ENCODE data around the gene KCNJ2.

KCNJ2 gene

GRCh38 chr17:70168977-70169708 lies at the start of gene KCNJ2:
KCNJ2 (plus strand) TSS chr17:70169532; CDS start chr17:70175040, 5,508 bp downstream.
- DNase-seq: peak; percentile 80 to 88
- Histone ChIP-seq H3K9me3 (no peaks in the 10 kb centered on the region), H3K4me1 (peaks cover 0 to 24% (median 13%) of the 10 kb centered on the region in 4 donors), H3K36me3 (no peaks in the 10 kb centered on the region), H3K27ac (peak within 1 kb of the TSS; percentile 63 to 74), H3K27me3 (peaks cover 0 to 21% of the 10 kb centered on the region in 2 donors), H3K4me3 (peak within 1 kb of the TSS; percentile 55 to 75)
- TF ChIP-seq CTCF (IDR thresholded peaks at IDR 0.05): no peak
- intact Hi-C loops (cut with DNase I; ENCODE audit: low total_unique reads): no loop called here

- no peak for TF ChIP-seq CTCF (IDR thresholded peaks at IDR 0.05)
- Histone ChIP-seq H3K27me3 (no peaks in the 10 kb centered on the region), H3K4me3 (no peak overlapping the region), H3K36me3 (no peaks in the 10 kb centered on the region), H3K9me3 (peaks cover 0 to 12% (median 4%) of the 10 kb centered on the region in 3 donors), H3K4me1 (no peaks in the 10 kb centered on the region), H3K27ac (no peak overlapping the region)
- intact Hi-C loops (cut with DNase I; ENCODE audit: low total_unique reads): no loop called here
- DNase-seq: no peak
These were observed 49.8 kb upstream of the KCNJ2 start for GRCh38 chr17:70119545-70119944.

GRCh38 chr17:70119983-70120382 lies 49.3 kb upstream of the KCNJ2 start:
- TF ChIP-seq CTCF (IDR thresholded peaks at IDR 0.05): no peak

GRCh38 chr17:70120425-70120824 lies 48.9 kb upstream of the KCNJ2 start:
- no peak overlapping the region for H3K27ac ChIP-seq
- no peaks in the 10 kb centered on the region for H3K36me3 ChIP-seq
- intact Hi-C loops (cut with DNase I; ENCODE audit: low total_unique reads): no loop called here
- DNase-seq: no peak
- TF ChIP-seq CTCF (IDR thresholded peaks at IDR 0.05): no peak
- H3K27me3 ChIP-seq: no peaks in the 10 kb centered on the region
- H3K9me3 ChIP-seq: peaks cover 0 to 12% (median 4%) of the 10 kb centered on the region in 3 donors
- H3K4me1 ChIP-seq: no peaks in the 10 kb centered on the region
- no peak overlapping the region for H3K4me3 ChIP-seq

More at GRCh38 chr17:70119983-70120382, 49.3 kb upstream of the KCNJ2 start:
- Histone ChIP-seq H3K9me3 (peaks cover 0 to 12% (median 4%) of the 10 kb centered on the region in 3 donors), H3K27ac (no peak overlapping the region), H3K4me3 (no peak overlapping the region), H3K27me3 (no peaks in the 10 kb centered on the region), H3K36me3 (no peaks in the 10 kb centered on the region), H3K4me1 (no peaks in the 10 kb centered on the region)
- DNase-seq: no peak
- intact Hi-C loops (cut with DNase I; ENCODE audit: low total_unique reads): no loop called here

GRCh38 chr17:70121126-70121525 lies 48.2 kb upstream of the KCNJ2 start:
- H3K27me3 ChIP-seq: no peaks in the 10 kb centered on the region
- DNase-seq: no peak
- peaks cover 0 to 12% (median 4%) of the 10 kb centered on the region in 3 donors for H3K9me3 ChIP-seq
- intact Hi-C loops (cut with DNase I; ENCODE audit: low total_unique reads): no loop called here
- no peaks in the 10 kb centered on the region for H3K4me1 ChIP-seq
- H3K36me3 ChIP-seq: no peaks in the 10 kb centered on the region
- H3K27ac ChIP-seq: no peak overlapping the region
- TF ChIP-seq CTCF (IDR thresholded peaks at IDR 0.05): no peak
- no peak overlapping the region for H3K4me3 ChIP-seq
